Sigmoid colon (tissue), 4 donors: Measurements from ENCODE around the gene TYSND1.

Source experiments
- EP300 ChIP-seq, 4 donors: sonication (generic); formaldehyde crosslinking; IDR thresholded peaks; one replicate each; pipeline ENCODE4 v1.6.1; 2017; ENCODE audit warnings: antibody characterized with exemption in 4 of 4
- POLR2A ChIP-seq, 2 donors: fragments of 450-650 bp; IDR thresholded peaks; one replicate each; pipeline ENCODE4 v1.6.1; 2016; ENCODE audit warnings: antibody characterized with exemption in 2 of 2, mild to moderate bottlenecking in 2 of 2, moderate library complexity in 2 of 2
- POLR2AphosphoS5 ChIP-seq, 4 donors: sonication (generic); formaldehyde crosslinking; IDR thresholded peaks; one replicate each; pipeline ENCODE4 v1.6.1; 2017; ENCODE audit warnings: antibody characterized with exemption in 4 of 4
- TF ChIP-seq, protein P1 (sequence below), 4 experiments: fragments of 450-650 bp in 3 of 4; fragments of 200-600 bp in 1 of 4; IDR thresholded peaks; one replicate each; pipeline ENCODE4 v1.5.1; 2016 to 2019; ENCODE audit warnings: antibody characterized with exemption in 4 of 4, mild to moderate bottlenecking in 3 of 4, moderate library complexity in 2 of 4

DNA sequence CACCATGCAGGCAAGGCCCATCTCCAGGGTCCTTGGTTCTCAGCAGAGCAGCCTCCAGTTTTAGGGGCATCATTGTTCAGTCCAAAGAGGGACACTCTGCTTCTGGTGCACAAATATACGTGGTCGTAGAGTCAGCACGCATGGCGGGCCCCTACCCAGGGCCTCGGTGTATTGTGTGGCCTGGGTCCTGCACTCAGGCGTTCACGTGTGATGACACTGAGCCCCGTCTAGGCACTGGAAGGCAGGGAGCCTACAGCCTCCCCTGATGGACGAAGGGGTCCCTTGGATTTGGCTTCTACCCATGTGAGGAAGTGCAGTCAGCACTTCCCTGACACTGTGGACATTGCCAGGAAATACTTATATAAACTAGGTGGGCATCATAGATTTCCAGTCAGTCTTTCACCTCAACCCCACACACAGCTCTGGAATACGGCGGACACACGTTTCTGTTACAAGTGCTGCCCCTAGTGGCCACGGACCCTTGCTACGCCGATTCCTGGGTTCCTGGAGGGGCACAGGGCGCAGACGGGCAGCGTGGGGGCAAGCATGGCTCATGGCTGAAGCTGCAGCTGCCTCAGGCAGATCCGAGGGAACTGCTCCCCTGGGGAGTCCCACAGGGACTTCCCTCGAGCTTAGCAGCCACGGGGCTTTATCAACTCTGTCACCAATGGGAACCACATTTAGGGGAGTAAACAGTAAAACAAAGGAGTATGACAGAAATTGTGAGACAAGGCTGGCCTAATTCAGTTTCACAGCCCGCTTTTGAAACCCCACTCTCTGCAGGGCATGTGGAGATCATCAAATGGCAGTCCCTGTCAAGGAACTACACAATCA, 39.3 kb downstream of the TYSND1 start:
- TF ChIP-seq, protein P1, sequence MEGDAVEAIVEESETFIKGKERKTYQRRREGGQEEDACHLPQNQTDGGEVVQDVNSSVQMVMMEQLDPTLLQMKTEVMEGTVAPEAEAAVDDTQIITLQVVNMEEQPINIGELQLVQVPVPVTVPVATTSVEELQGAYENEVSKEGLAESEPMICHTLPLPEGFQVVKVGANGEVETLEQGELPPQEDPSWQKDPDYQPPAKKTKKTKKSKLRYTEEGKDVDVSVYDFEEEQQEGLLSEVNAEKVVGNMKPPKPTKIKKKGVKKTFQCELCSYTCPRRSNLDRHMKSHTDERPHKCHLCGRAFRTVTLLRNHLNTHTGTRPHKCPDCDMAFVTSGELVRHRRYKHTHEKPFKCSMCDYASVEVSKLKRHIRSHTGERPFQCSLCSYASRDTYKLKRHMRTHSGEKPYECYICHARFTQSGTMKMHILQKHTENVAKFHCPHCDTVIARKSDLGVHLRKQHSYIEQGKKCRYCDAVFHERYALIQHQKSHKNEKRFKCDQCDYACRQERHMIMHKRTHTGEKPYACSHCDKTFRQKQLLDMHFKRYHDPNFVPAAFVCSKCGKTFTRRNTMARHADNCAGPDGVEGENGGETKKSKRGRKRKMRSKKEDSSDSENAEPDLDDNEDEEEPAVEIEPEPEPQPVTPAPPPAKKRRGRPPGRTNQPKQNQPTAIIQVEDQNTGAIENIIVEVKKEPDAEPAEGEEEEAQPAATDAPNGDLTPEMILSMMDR (IDR thresholded peaks at IDR 0.05): no peak
- no peak for TF ChIP-seq POLR2A (IDR thresholded peaks at IDR 0.05)
- no peak for TF ChIP-seq POLR2AphosphoS5 (IDR thresholded peaks at IDR 0.05)
- no peak for TF ChIP-seq EP300 (IDR thresholded peaks at IDR 0.05)
